HG02852 (cell line): ENCODE measurements around the gene ADGRG6.

Experiments used
- ATAC-seq: cut with Tn5 transposase; IDR thresholded peaks from one replicate; pipeline ENCODE4 v1.9.1; 2021; ENCODE audit warnings: mild to moderate bottlenecking, moderate library complexity; ENCODE audit not compliant: unreplicated experiment

Gene ADGRG6

GRCh38 chr6:142374091-142374770, 72.4 kb downstream of the ADGRG6 start:
- ATAC-seq: no peak

- no peak for ATAC-seq
Observed at GRCh38 chr6:142374965-142375733, 73.3 kb downstream of the ADGRG6 start.

GRCh38 chr6:142376115-142376514, 74.3 kb downstream of the ADGRG6 start:
- ATAC-seq: no peak

- no peak for ATAC-seq
Observed at GRCh38 chr6:142376800-142377496, 75.1 kb downstream of the ADGRG6 start.

- no peak for ATAC-seq
Observed at GRCh38 chr6:142377497-142377848, 75.7 kb downstream of the ADGRG6 start.

- no peak for ATAC-seq
Observed at GRCh38 chr6:142378138-142378875, 76.5 kb downstream of the ADGRG6 start.

- no peak for ATAC-seq
Observed at GRCh38 chr6:142380626-142381025, 78.8 kb downstream of the ADGRG6 start.

GRCh38 chr6:142381181-142381580, 79.4 kb downstream of the ADGRG6 start:
- no peak for ATAC-seq

- ATAC-seq: no peak
Observed at GRCh38 chr6:142381845-142382378, 80.1 kb downstream of the ADGRG6 start.

GRCh38 chr6:142384519-142385254, 82.9 kb downstream of the ADGRG6 start:
- no peak for ATAC-seq

- no peak for ATAC-seq
Observed at GRCh38 chr6:142385352-142385751, 83.5 kb downstream of the ADGRG6 start.

- no peak for ATAC-seq
Observed at GRCh38 chr6:142386657-142387056, 84.8 kb downstream of the ADGRG6 start.

- ATAC-seq: peak; percentile 76
Observed at GRCh38 chr6:142387997-142388815, 86.4 kb downstream of the ADGRG6 start.

GRCh38 chr6:142395266-142395665, 93.5 kb downstream of the ADGRG6 start:
- peak; percentile 16 for ATAC-seq

- ATAC-seq: peak; percentile 98
Observed at GRCh38 chr6:142395768-142396231, 94.0 kb downstream of the ADGRG6 start.

- no peak for ATAC-seq
Observed at GRCh38 chr6:142398353-142398752, 96.5 kb downstream of the ADGRG6 start.

- ATAC-seq: no peak
Observed at GRCh38 chr6:142399739-142400138, 97.9 kb downstream of the ADGRG6 start.

- no peak for ATAC-seq
Observed at GRCh38 chr6:142400495-142400894, 98.7 kb downstream of the ADGRG6 start.

- ATAC-seq: no peak
Observed at GRCh38 chr6:142401838-142402237, 100.0 kb downstream of the ADGRG6 start.
